Esophagus muscularis mucosa (tissue), 4 donors: ENCODE results near the gene BMP2K. TPM values are rescaled to one million over a fixed set of nuclear protein-coding genes. Genes with fewer than 3 reads are reported as not detected.

Source experiments
- DNase-seq: peaks from one replicate; pipeline ENCODE4 v3.0.0-alpha.2; 2017; ENCODE audit errors: extremely low spot score
- H3K27ac ChIP-seq, 4 donors: fragments of 200-600 bp; sonication (generic); replicated peaks in 1 of 4; 1 replicate in 3 of 4; 2 replicates in 1 of 4; pipeline ENCODE4 v1.5.1; 2016 to 2019; ENCODE audit warnings: mild to moderate bottlenecking in 1 of 4
- H3K27me3 ChIP-seq, 4 donors: fragments of 200-600 bp; sonication (generic); one replicate each; pipeline versions ENCODE4 v1.5.1 to v1.6.0; 2016 to 2019
- H3K36me3 ChIP-seq, 4 donors: fragments of 200-600 bp; sonication (generic); one replicate each; pipeline ENCODE4 v1.5.1; 2016 to 2019
- H3K4me1 ChIP-seq, 4 donors: fragments of 200-600 bp; sonication (generic); one replicate each; pipeline ENCODE4 v1.5.1; 2016 to 2019
- H3K4me3 ChIP-seq, 4 donors: fragments of 200-600 bp; sonication (generic); 1 replicate in 2 of 4; 2 replicates in 2 of 4; pipeline ENCODE4 v1.5.1; 2016 to 2019; ENCODE audit warnings: mild to moderate bottlenecking in 4 of 4, moderate library complexity in 1 of 4
- H3K9me3 ChIP-seq, 4 donors: fragments of 200-600 bp; sonication (generic); 1 replicate in 3 of 4; 2 replicates in 1 of 4; pipeline ENCODE4 v1.5.1; 2016 to 2019
- CTCF ChIP-seq, 3 experiments: fragments of 200-600 bp in 2 of 3; fragments of 450-650 bp in 1 of 3; sonication (generic) in 2 of 3; IDR thresholded peaks; one replicate each; pipeline ENCODE4 v1.5.1; 2017 to 2019; ENCODE audit warnings: antibody characterized with exemption in 3 of 3, mild to moderate bottlenecking in 2 of 3, moderate library complexity in 1 of 3
- EP300 ChIP-seq: sonication (generic); formaldehyde crosslinking; IDR thresholded peaks from one replicate; pipeline ENCODE4 v1.6.1; 2017; ENCODE audit warnings: antibody characterized with exemption
- POLR2A ChIP-seq: fragments of 450-650 bp; IDR thresholded peaks from one replicate; pipeline ENCODE4 v1.6.1; 2017; ENCODE audit warnings: antibody characterized with exemption, moderate library complexity, mild to moderate bottlenecking, low read depth
- POLR2AphosphoS5 ChIP-seq, 2 donors: sonication (generic); formaldehyde crosslinking; IDR thresholded peaks; one replicate each; pipeline ENCODE4 v1.6.1; 2017; ENCODE audit warnings: antibody characterized with exemption in 2 of 2
- WGBS: methylation state at CpG from one replicate; pipeline ENCODE4 v1.1.5; 2018; 5-methylcytosine and 5-hydroxymethylcytosine counted together
- intact Hi-C: fragments of 100-400 bp; cut with DNase I; formaldehyde crosslinking; loops from one replicate; pipeline ENCODE4 v1.15.1; 2023
- total RNA-seq, 4 donors: library from RNA; depleted of rRNA; stranded (reverse); fragments of >200 nt; gene quantifications; one replicate each; pipeline versions ENCODE4 v1.1.0 to v1.2.1, GENCODE V29; 2016

The BMP2K gene
- total RNA-seq, 4 donors from 2014 or later = 42.5 to 53.0 (median 45.0) TPM

GRCh38 chr4:78763251-78763650, 12.9 kb upstream of the BMP2K start:
- no peak for DNase-seq
- no peak for TF ChIP-seq CTCF (IDR thresholded peaks at IDR 0.05)
- no peak for TF ChIP-seq EP300
- no peak for TF ChIP-seq POLR2AphosphoS5 (IDR thresholded peaks at IDR 0.05)
- TF ChIP-seq POLR2A = no peak
- intact Hi-C loops = no loop called here
- Histone ChIP-seq H3K9me3 (no peaks in the 10 kb centered on the region), H3K27ac (no peak overlapping the region), H3K36me3 (no peaks in the 10 kb centered on the region), H3K4me1 (peaks cover 0 to 13% (median 8%) of the 10 kb centered on the region in 4 donors), H3K27me3 (no peaks in the 10 kb centered on the region), H3K4me3 (no peak overlapping the region)
- WGBS = 72% methylated on average over 1 of the region's 1 CpG

DNA sequence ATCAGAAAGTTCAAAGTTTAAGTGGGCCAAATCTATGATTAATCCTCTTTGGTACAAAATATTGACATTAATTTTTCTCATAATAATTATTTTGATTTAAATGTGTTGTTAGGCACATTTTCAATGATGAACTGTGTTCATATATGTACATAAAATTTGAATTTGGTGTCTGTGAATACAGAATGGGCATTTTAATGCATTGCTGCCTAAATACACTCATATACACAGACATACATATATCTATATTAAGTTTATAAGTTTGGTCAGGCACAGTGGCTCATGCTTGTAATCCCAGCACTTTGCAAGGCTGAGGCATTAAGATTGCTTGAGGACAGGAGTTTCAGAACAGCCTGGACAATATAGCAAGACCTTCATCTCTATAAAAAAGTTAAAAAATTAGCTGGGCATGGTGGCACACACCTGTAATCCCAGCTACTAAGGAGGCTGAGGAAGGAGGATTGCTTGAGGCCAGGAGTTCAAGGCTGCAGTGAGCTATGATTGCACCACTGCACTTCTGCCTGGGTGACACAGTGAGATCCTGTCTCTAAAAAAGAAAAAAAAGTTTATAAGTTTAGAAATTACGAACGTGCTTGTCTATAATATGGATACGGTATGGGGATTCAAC, 12.3 kb upstream of the BMP2K start:
- Histone ChIP-seq H3K27me3 (no peaks in the 10 kb centered on the region), H3K4me3 (no peak overlapping the region), H3K4me1 (peaks cover 0 to 13% (median 8%) of the 10 kb centered on the region in 4 donors), H3K9me3 (no peaks in the 10 kb centered on the region), H3K27ac (no peak overlapping the region), H3K36me3 (no peaks in the 10 kb centered on the region)
- WGBS = 76% methylated on average over 3 of the region's 3 CpGs
- intact Hi-C loops = no loop called here
- TF ChIP-seq CTCF (IDR thresholded peaks at IDR 0.05) (no peak), EP300 (no peak), POLR2AphosphoS5 (IDR thresholded peaks at IDR 0.05) (no peak), POLR2A (no peak)
- DNase-seq = no peak

DNA sequence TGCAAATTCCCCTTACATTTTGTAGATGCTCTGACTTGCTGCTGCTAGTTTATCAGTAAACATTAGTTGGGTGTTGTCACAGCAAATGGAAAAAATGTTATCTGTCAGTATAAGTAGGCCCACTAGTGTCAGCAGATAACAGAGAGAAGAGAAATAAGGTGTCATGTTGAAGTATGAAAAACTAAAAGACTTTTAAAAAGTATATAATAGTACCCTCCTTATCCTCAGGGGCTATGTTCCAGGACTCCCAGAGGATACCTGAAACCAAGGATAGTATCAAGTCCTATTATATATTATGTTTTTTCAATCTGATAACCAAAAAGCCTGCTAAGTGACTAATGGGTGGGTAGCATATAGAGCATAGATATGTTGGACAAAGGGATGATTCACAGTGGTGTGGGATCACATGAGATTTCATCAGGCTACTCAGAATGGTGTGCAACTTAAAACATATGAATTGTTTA, 11.6 kb upstream of the BMP2K start:
- H3K9me3 ChIP-seq = no peaks in the 10 kb centered on the region
- DNase-seq = no peak
- no peak overlapping the region for H3K4me3 ChIP-seq
- intact Hi-C loops = no loop called here
- H3K36me3 ChIP-seq = no peaks in the 10 kb centered on the region
- H3K4me1 ChIP-seq = peaks cover 0 to 13% (median 8%) of the 10 kb centered on the region in 4 donors
- H3K27me3 ChIP-seq = no peaks in the 10 kb centered on the region
- H3K27ac ChIP-seq = no peak overlapping the region
- TF ChIP-seq EP300 (no peak), CTCF (IDR thresholded peaks at IDR 0.05) (no peak), POLR2A (no peak), POLR2AphosphoS5 (IDR thresholded peaks at IDR 0.05) (no peak)

DNA sequence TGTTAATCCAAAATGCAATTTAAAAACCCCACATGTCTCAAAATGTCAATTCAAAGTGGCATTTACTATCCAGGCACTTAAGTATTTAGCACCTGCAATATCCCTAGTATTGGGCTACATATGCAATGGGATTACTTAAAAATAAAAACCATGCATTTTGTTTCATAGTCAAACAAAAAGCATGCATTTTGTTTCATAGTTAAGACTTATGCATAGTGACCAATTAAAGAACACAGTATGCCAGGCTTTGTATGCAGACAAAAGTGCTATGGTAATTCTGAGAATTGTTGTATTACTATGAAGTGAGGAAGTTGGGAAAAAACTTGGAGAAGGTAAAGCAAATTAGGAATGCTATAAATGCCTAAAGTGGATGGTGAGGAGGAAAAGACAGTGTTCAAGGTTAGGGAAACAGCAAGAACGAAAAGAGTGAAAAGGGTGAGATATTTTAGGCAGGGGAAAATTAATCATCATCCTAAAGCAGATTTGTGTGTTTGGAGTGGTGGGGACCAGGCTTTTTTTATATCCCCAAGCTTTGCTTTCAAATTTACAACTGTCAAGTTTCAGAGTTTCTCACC, 10.6 kb upstream of the BMP2K start:
- no peak overlapping the region for H3K4me3 ChIP-seq
- H3K9me3 ChIP-seq = no peaks in the 10 kb centered on the region
- H3K27ac ChIP-seq = no peak overlapping the region
- H3K4me1 ChIP-seq = peaks cover 0 to 13% (median 8%) of the 10 kb centered on the region in 4 donors
- no peaks in the 10 kb centered on the region for H3K27me3 ChIP-seq
- TF ChIP-seq EP300 = no peak
- TF ChIP-seq CTCF (IDR thresholded peaks at IDR 0.05) = no peak
- TF ChIP-seq POLR2A = no peak
- no peak for TF ChIP-seq POLR2AphosphoS5 (IDR thresholded peaks at IDR 0.05)
- no peaks in the 10 kb centered on the region for H3K36me3 ChIP-seq
- WGBS = 26% methylated on average over 1 of the region's 1 CpG
- intact Hi-C loops = no loop called here
- no peak for DNase-seq
